ENCODE results near the gene VPS39.

Gene VPS39

GRCh38 chr15:42184736-42185135, 23.4 kb downstream of the VPS39 start:
- no peaks in the 10 kb centered on the region for H3K79me2 ChIP-seq (ENCODE audit: insufficient read depth, low read length)
- no peaks in the 10 kb centered on the region for H4K20me1 ChIP-seq (ENCODE audit: insufficient read depth, low read length, poor library complexity, severe bottlenecking)
- H3F3A ChIP-seq (ENCODE audit: low read depth) = no peaks in the 10 kb centered on the region
- H3K9ac ChIP-seq (ENCODE audit: low read depth, low read length, poor library complexity, severe bottlenecking) = no peak overlapping the region
- no peaks in the 10 kb centered on the region for H3K27me3 ChIP-seq (ENCODE audit: insufficient read depth, low read length, poor library complexity, severe bottlenecking)
- no peaks in the 10 kb centered on the region for H3K9me2 ChIP-seq (replicated peaks; ENCODE audit: low read depth, low read length)
- no peak overlapping the region for H2AFZ ChIP-seq (ENCODE audit: low read length)
- no peaks in the 10 kb centered on the region for H3K9me3 ChIP-seq (ENCODE audit: insufficient read depth, low read depth, low read length)
- no peak overlapping the region for H3K4me2 ChIP-seq (ENCODE audit: low read depth, low read length, poor library complexity, severe bottlenecking)
- TF ChIP-seq EZH2phosphoT487 (IDR thresholded peaks at IDR 0.05; ENCODE audit: borderline replicate concordance) (no peak), CTCF (conservative IDR thresholded peaks at IDR 0.05; ENCODE audit: low read length) (no peak)
- H3K4me3 ChIP-seq (ENCODE audit: low read length, poor library complexity, severe bottlenecking) = no peak overlapping the region
- peaks cover 73% of the 10 kb centered on the region; the same call in 1 of the 2 replicates for H3K36me3 ChIP-seq (ENCODE audit: insufficient read depth, low read length)
- peaks cover under 1% of the 10 kb centered on the region for H3K4me1 ChIP-seq (ENCODE audit: insufficient read depth, low read length, poor library complexity, severe bottlenecking)

- no peaks in the 10 kb centered on the region for H3K4me1 ChIP-seq (ENCODE audit: insufficient read depth, low read length, poor library complexity, severe bottlenecking)
- H3K9me2 ChIP-seq (replicated peaks; ENCODE audit: low read depth, low read length) = no peaks in the 10 kb centered on the region
- H3K9ac ChIP-seq (ENCODE audit: low read depth, low read length, poor library complexity, severe bottlenecking) = no peak overlapping the region
- H3K4me2 ChIP-seq (ENCODE audit: low read depth, low read length, poor library complexity, severe bottlenecking) = no peak overlapping the region
- H2AFZ ChIP-seq (ENCODE audit: low read length) = no peak overlapping the region
- TF ChIP-seq EZH2phosphoT487 (IDR thresholded peaks at IDR 0.05; ENCODE audit: borderline replicate concordance) (no peak), CTCF (conservative IDR thresholded peaks at IDR 0.05; ENCODE audit: low read length) (no peak)
- no peaks in the 10 kb centered on the region for H3K79me2 ChIP-seq (ENCODE audit: insufficient read depth, low read length)
- no peaks in the 10 kb centered on the region for H3F3A ChIP-seq (ENCODE audit: low read depth)
- H4K20me1 ChIP-seq (ENCODE audit: insufficient read depth, low read length, poor library complexity, severe bottlenecking) = no peaks in the 10 kb centered on the region
- H3K36me3 ChIP-seq (ENCODE audit: insufficient read depth, low read length) = peaks cover 75% of the 10 kb centered on the region; the same call in 1 of the 2 replicates
- H3K9me3 ChIP-seq (ENCODE audit: insufficient read depth, low read depth, low read length) = no peaks in the 10 kb centered on the region
- H3K27me3 ChIP-seq (ENCODE audit: insufficient read depth, low read length, poor library complexity, severe bottlenecking) = no peaks in the 10 kb centered on the region
- no peak overlapping the region for H3K4me3 ChIP-seq (ENCODE audit: low read length, poor library complexity, severe bottlenecking)
Measured at GRCh38 chr15:42184296-42184695, 23.8 kb downstream of the VPS39 start.

- Histone ChIP-seq H2AFZ (ENCODE audit: low read length) (no peak overlapping the region), H3K4me3 (ENCODE audit: low read length, poor library complexity, severe bottlenecking) (no peak overlapping the region), H3F3A (ENCODE audit: low read depth) (no peaks in the 10 kb centered on the region), H3K9me3 (ENCODE audit: insufficient read depth, low read depth, low read length) (no peaks in the 10 kb centered on the region), H3K9ac (ENCODE audit: low read depth, low read length, poor library complexity, severe bottlenecking) (no peak overlapping the region), H4K20me1 (ENCODE audit: insufficient read depth, low read length, poor library complexity, severe bottlenecking) (no peaks in the 10 kb centered on the region), H3K36me3 (ENCODE audit: insufficient read depth, low read length) (peaks cover 73% of the 10 kb centered on the region; the same call in 1 of the 2 replicates), H3K9me2 (replicated peaks; ENCODE audit: low read depth, low read length) (no peaks in the 10 kb centered on the region), H3K27me3 (ENCODE audit: insufficient read depth, low read length, poor library complexity, severe bottlenecking) (no peaks in the 10 kb centered on the region), H3K4me2 (ENCODE audit: low read depth, low read length, poor library complexity, severe bottlenecking) (no peak overlapping the region), H3K79me2 (ENCODE audit: insufficient read depth, low read length) (no peaks in the 10 kb centered on the region), H3K4me1 (ENCODE audit: insufficient read depth, low read length, poor library complexity, severe bottlenecking) (no peaks in the 10 kb centered on the region)
- TF ChIP-seq CTCF (conservative IDR thresholded peaks at IDR 0.05; ENCODE audit: low read length) (no peak), EZH2phosphoT487 (IDR thresholded peaks at IDR 0.05; ENCODE audit: borderline replicate concordance) (no peak)
Measured at GRCh38 chr15:42182961-42183360, 25.1 kb downstream of the VPS39 start.

All from Loucy (cell line).